ENCODE measurements around the gene KLRC3.
"Not testable (repeated sequence)": the region's sequence is repeated elsewhere in the genome, so short reads cannot be mapped to it uniquely, and the experiment has no call there.

Gene KLRC3

GRCh38 chr12:10420334-10420733 is at the start of gene KLRC3:
Gene KLRC3, minus strand, starts transcription at chr12:10420595. Its CDS starts 45 bp downstream, at chr12:10420550.
- DNase-seq = not testable (repeated sequence)

- DNase-seq = no peak
Measured at GRCh38 chr12:10469701-10470100, 49.3 kb upstream of the KLRC3 start.

GRCh38 chr12:10466311-10466710 is 45.9 kb upstream of the KLRC3 start:
- DNase-seq = no peak

- no peak for DNase-seq
Measured at GRCh38 chr12:10457760-10458159, 37.4 kb upstream of the KLRC3 start.

GRCh38 chr12:10456856-10457255 is 36.5 kb upstream of the KLRC3 start:
- DNase-seq = no peak

- DNase-seq = no peak
Measured at GRCh38 chr12:10455766-10456165, 35.4 kb upstream of the KLRC3 start.

GRCh38 chr12:10454531-10454930 is 34.1 kb upstream of the KLRC3 start:
- no peak for DNase-seq

GRCh38 chr12:10453156-10453555 is 32.8 kb upstream of the KLRC3 start, which contains the start of gene KLRC1:
Gene KLRC1, minus strand, starts transcription at chr12:10453377. Its CDS starts 2,221 bp downstream, at chr12:10451156.
- no peak for DNase-seq

GRCh38 chr12:10448236-10448635 is 27.8 kb upstream of the KLRC3 start:
- no peak for DNase-seq

- not testable (repeated sequence) for DNase-seq
Measured at GRCh38 chr12:10446052-10446451, 25.7 kb upstream of the KLRC3 start.

GRCh38 chr12:10441144-10441543 is 20.7 kb upstream of the KLRC3 start:
- DNase-seq = not testable (repeated sequence)

- DNase-seq = not testable (repeated sequence)
Measured at GRCh38 chr12:10439608-10440274, 19.3 kb upstream of the KLRC3 start.

GRCh38 chr12:10437601-10438000 is 17.2 kb upstream of the KLRC3 start:
- DNase-seq = not testable (repeated sequence)

- not testable (repeated sequence) for DNase-seq
Measured at GRCh38 chr12:10435816-10436215, 15.4 kb upstream of the KLRC3 start, which contains the start of gene KLRC2. Gene KLRC2, minus strand, starts transcription at chr12:10436010. Its CDS starts 24 bp downstream, at chr12:10435986.

GRCh38 chr12:10430623-10431022 is 10.2 kb upstream of the KLRC3 start:
- DNase-seq = not testable (repeated sequence)

- DNase-seq = not testable (repeated sequence)
Measured at GRCh38 chr12:10425938-10426337, 5.5 kb upstream of the KLRC3 start.

GRCh38 chr12:10424260-10424899 is 4.0 kb upstream of the KLRC3 start:
- DNase-seq = not testable (repeated sequence)

GRCh38 chr12:10422159-10422558 is 1.8 kb upstream of the KLRC3 start:
- DNase-seq = not testable (repeated sequence)

GRCh38 chr12:10409392-10409791 is 11.0 kb downstream of the KLRC3 start, which contains the start of gene KLRC4:
Gene KLRC4, minus strand, starts transcription at chr12:10409757. Its CDS starts 182 bp downstream, at chr12:10409575.
- no peak for DNase-seq

GRCh38 chr12:10408842-10409241 is 11.6 kb downstream of the KLRC3 start:
- DNase-seq = no peak

GRCh38 chr12:10406725-10407124 is 13.7 kb downstream of the KLRC3 start:
- no peak for DNase-seq

- no peak for DNase-seq
Measured at GRCh38 chr12:10405294-10405693, 15.1 kb downstream of the KLRC3 start.

GRCh38 chr12:10404798-10405197 is 15.6 kb downstream of the KLRC3 start:
- DNase-seq = no peak

- DNase-seq = no peak
Measured at GRCh38 chr12:10400829-10401228, 19.6 kb downstream of the KLRC3 start.

All from activated T-cell treated with anti-CD3 and anti-CD28 coated beads, Interleukin-2, amount 50 U/mL, for 48 hours (primary cell).